HG02884 (cell line): ENCODE measurements around the gene ANO6.
"Not testable (repeated sequence)": the region's sequence is repeated elsewhere in the genome, so short reads cannot be mapped to it uniquely, and the experiment has no call there.

Experiments used
- ATAC-seq: cut with Tn5 transposase; IDR thresholded peaks from one replicate; pipeline ENCODE4 v1.9.1; 2021; ENCODE audit warnings: mild to moderate bottlenecking, moderate library complexity; ENCODE audit not compliant: unreplicated experiment

The ANO6 gene

GRCh38 chr12:45304514-45305178 is 88.8 kb downstream of the ANO6 start:
- no peak for ATAC-seq

DNA sequence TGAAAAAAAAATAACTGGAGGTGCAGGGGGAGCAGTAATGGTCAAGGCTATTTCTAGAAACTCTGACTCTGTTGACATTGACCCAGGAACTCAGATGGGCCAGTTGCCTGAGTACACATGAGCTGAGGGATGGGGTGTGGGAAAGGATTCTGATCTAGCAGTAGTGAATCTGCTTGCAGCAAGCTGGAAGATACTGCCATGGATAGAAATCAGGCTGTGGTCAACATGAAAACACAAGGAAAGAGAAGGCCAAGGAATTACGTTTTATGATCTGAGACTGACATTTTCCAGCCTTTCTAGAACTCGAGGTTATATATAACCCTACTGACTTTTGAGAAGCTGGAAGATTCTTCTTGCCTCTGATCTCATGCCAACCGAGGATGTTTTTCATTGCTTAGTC is 90.0 kb downstream of the ANO6 start:
- ATAC-seq, result no peak

- ATAC-seq, result no peak
Observed at GRCh38 chr12:45309836-45310626, 94.1 kb downstream of the ANO6 start.

- no peak for ATAC-seq
Observed at GRCh38 chr12:45310627-45310968, 94.7 kb downstream of the ANO6 start.

DNA sequence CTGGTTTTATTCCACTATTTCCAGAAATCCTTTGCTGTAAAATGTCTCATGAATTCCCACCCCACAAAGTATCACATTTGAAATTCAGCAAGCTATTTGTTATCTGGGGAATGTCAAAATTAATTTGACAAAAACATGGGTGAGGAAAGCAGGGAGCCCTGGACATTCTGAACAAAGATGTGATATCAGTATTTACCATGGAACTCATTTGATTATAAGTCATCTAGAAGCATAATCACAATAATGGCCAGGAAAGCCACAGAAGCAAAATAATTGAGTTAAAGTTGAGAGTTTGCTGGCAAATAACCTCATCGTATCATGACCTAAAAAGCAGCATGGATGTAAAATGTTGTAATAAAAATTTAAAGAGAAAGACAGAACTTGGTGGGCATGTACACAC is 96.1 kb downstream of the ANO6 start:
- ATAC-seq, result no peak

GRCh38 chr12:45314770-45315169 is 98.9 kb downstream of the ANO6 start:
- no peak for ATAC-seq

GRCh38 chr12:45315462-45315861 is 99.6 kb downstream of the ANO6 start:
- no peak for ATAC-seq

DNA sequence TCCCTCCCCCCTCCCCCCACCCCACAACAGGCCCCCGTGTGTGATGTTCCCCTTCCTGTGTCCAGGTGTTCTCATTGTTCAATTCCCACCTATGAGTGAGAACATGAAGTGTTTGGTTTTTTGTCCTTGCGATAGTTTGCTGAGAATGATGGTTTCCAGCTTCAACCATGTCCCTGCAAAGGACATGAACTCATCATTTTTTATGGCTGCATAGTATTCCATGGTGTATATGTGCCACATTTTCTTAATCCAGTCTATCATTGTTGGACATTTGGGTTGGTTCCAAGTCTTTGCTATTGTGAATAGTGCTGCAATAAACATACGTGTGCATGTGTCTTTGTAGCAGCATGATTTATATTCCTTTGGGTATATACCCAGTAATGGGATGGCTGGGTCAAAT is 101.4 kb downstream of the ANO6 start:
- ATAC-seq, result not testable (repeated sequence)

DNA sequence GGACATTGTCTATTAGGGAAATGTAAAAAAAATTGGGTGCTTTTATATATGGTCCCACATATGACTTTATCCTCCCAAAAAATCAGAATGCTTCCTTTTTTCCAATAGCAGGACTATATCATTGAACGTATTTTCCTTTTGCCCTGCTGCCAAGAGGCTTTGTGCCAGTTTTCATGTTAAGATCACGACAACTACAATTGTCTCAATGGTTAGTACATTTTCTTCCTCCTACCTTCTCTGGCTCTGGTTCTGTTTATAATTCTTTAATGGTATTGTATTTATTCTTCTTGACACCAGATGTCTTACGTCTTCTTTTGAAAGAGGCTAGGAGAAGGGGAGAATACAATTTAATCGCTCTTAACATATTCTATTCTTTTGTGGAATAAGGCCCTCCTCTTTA is 106.9 kb downstream of the ANO6 start:
- no peak for ATAC-seq

DNA sequence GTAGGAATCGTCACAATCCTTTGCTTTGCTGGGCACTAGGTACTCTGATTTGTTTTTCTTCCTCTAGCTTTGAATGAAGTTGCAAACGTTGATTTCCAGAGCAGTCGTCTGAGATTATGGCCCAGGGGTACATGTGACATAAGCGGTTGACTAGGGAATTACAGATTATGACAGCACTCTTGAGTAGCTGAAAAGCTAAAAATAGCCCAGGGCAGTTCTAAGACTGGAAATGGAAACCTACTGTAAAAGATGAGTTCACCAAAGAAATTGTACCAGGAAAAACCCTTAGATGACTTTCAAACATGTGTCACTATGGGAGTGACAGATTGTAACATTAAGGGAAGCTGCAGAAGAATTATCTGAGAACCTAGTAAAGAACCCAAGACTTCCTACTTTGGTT is 108.5 kb downstream of the ANO6 start:
- no peak for ATAC-seq

DNA sequence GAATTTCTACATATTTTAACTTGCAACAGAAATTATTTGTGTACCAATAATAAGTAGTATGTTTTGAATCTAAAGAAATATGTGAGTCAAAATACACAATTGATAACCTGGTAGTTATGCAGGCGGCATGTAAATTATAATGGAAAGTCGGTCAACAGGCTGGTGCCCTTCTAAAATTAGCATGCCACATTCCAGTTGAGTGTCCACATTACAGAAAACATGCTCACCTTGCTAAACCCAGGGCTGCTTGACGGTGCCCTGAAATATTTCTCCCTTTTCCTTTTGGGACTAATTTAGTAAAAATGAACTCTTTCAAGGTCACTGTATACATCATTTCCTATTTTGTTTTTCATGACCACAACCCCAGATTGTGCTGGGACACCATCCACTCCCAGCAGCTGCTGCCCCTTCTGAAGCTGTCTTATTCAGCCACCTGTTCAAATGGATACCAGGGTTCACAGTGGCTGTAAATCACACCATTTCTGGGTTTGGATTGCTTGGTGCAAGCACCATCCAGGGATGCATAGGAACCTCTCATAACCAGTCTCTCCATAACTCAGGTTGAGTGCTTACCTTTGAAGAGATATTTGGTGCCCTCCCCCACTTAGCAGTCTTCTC is 110.6 kb downstream of the ANO6 start:
- no peak for ATAC-seq

DNA sequence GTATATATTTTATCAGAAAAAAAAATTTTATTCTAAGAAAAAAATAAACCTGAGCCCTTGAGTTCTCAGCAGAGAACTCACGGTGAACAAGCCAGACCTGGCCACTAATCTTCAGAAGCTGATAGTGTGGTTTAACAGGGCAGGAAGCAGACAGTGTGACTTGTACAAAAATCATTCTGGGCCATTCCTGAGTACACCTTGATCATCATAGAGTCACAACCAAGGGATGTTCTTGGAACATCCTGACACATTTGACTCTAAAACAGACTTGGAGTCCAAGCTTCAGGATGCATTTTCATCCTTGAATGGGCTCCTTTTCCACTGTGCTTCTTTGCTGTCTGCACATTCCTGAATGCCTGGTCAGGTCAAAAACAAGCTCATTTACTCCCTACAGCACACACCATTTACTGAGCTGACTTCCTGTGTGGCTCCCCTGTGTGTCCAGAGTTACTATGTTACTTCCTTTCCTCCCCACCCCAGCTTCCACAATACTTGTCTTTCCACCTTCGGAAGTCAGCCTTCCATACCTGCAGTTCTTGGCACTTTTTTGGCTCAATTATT is 112.0 kb downstream of the ANO6 start:
- no peak for ATAC-seq

GRCh38 chr12:45329238-45329637 is 113.3 kb downstream of the ANO6 start:
- no peak for ATAC-seq

DNA sequence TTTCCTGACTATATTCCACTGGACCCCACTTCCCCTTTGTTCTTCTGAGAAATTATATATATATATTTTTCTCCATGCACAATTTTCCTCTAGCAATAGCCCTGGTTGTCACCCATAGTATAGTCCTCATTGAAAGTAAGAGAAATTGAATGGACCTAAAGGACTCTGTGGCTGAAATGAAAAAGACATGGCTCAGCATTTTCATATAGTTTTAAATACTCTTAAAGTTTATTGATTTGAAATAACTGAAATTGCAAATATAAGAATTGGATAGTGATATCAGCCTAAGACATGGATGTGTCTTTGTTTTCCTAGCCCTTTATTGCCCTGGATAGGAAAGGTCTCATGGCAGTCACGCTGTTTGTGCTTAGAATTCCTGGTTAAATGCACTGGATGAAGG is 113.8 kb downstream of the ANO6 start:
- ATAC-seq, result no peak

GRCh38 chr12:45331552-45331951 is 115.7 kb downstream of the ANO6 start:
- no peak for ATAC-seq

GRCh38 chr12:45334396-45334795 is 118.5 kb downstream of the ANO6 start:
- ATAC-seq, result no peak

DNA sequence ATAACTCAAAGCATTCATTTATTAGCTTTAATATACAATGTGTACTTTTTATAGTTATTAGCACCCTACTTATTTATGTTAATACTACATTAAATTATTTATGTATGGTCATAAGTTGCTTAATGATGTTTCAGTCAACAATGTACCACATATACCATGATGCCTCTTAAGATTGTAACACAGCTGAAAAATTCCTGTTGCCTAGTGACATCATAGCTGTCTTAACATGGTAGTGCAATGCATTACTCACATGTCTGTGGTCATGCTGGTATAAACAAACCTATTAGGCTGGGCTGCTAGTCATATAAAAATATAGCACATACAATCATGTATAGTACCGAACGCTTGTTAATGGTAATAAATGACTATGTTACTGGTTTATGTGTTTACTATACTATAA is 120.4 kb downstream of the ANO6 start:
- no peak for ATAC-seq

- ATAC-seq, result no peak
Observed at GRCh38 chr12:45336762-45337596, 121.1 kb downstream of the ANO6 start.

- ATAC-seq, result no peak
Observed at GRCh38 chr12:45337835-45338234, 121.9 kb downstream of the ANO6 start.

DNA sequence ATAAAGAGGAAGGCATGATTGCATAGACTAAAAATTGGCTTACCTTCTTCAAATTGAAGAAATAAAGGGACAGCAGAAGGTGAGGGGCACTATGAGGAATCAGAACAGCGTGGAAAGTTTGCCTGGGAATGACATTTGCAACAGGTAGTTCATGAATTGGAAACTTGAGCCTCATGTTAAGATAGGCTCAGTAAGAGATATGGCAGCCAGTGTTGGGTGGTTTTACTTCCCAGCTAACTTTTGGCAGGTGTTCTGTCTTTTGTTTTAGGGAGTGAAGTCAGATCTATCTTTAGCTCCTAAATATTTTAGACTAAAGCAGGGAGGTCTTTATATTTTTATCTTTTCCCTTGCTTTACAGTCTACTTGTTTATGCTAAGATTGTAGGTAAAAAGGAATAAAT is 122.4 kb downstream of the ANO6 start:
- no peak for ATAC-seq

DNA sequence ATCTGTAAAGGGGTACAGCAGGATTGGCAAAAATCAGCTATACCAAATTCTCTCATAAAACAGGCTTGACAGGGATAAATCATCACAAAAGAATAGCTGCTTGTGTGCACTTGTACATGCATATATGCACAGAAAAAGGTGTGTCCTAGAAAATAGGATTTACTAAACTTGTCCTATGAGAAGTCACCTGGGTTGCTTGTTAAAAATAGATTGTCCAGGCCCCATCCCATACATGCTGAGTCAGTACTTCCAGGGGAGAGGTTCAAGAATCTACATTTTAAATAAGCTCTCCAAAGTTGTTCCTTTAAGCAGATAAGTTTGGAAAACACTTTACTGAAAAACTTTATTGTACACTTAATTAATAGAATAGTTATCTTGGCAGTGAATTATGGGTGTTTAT is 123.1 kb downstream of the ANO6 start:
- ATAC-seq, result no peak
